ENCODE data around the gene HLA-C. TPM values are rescaled to one million over a fixed set of nuclear protein-coding genes. Genes with fewer than 3 reads are reported as not detected.

The HLA-C gene
- total RNA-seq, 3 donors from 2014 or later, result 206 to 546 (median 359) TPM

- TF ChIP-seq, protein P1, sequence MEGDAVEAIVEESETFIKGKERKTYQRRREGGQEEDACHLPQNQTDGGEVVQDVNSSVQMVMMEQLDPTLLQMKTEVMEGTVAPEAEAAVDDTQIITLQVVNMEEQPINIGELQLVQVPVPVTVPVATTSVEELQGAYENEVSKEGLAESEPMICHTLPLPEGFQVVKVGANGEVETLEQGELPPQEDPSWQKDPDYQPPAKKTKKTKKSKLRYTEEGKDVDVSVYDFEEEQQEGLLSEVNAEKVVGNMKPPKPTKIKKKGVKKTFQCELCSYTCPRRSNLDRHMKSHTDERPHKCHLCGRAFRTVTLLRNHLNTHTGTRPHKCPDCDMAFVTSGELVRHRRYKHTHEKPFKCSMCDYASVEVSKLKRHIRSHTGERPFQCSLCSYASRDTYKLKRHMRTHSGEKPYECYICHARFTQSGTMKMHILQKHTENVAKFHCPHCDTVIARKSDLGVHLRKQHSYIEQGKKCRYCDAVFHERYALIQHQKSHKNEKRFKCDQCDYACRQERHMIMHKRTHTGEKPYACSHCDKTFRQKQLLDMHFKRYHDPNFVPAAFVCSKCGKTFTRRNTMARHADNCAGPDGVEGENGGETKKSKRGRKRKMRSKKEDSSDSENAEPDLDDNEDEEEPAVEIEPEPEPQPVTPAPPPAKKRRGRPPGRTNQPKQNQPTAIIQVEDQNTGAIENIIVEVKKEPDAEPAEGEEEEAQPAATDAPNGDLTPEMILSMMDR (IDR thresholded peaks at IDR 0.05), result no peak
- TF ChIP-seq POLR2AphosphoS5 (IDR thresholded peaks at IDR 0.05), result peak in 1 of 3 donors; percentile 24
- no peaks in the 10 kb centered on the region for H3K9me3 ChIP-seq
- no peaks in the 10 kb centered on the region for H3K36me3 ChIP-seq
- peak overlapping the region in 1 of 2 donors; percentile 42 for H3K27ac ChIP-seq
- no peaks in the 10 kb centered on the region for H3K27me3 ChIP-seq
- H3K4me3 ChIP-seq, result peak overlapping the region; percentile 18 to 66 (median 45)
- no peaks in the 10 kb centered on the region for H3K4me1 ChIP-seq
- DNase-seq (ENCODE audit: low spot score in 2 of 2), result peak; percentile 53 to 76
- intact Hi-C loops (cut with DNase I; ENCODE audit: low total_unique reads), result no loop called here
Measured at GRCh38 chr6:31308050-31308844, 36.4 kb upstream of the HLA-C start.

DNA sequence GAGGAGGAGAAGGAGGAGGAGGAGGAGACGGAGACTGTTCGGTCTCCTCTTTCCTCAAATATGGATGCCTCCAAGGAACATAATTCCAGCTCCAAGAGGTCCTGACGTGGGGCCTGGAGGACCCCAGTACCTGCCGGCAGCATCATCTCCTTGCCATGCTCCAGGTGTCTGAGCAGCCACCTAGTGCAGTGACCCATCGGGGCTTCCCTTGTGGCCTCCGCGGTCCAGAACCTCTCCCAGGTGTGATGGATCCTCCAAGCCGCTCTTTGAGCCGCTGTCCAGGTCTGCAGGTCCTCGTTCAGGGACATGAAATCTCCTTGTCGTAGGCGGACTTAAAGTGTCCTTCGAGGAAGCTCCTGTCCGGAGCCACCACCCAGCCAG lies 35.8 kb upstream of the HLA-C start:
- Histone ChIP-seq H3K9me3 (no peaks in the 10 kb centered on the region), H3K27ac (no peak overlapping the region), H3K27me3 (no peaks in the 10 kb centered on the region), H3K36me3 (no peaks in the 10 kb centered on the region), H3K4me3 (peak overlapping the region in 2 of 3 donors; percentile 45 to 66), H3K4me1 (no peaks in the 10 kb centered on the region)
- TF ChIP-seq POLR2A (IDR thresholded peaks at IDR 0.05), result no peak
- intact Hi-C loops (cut with DNase I; ENCODE audit: low total_unique reads), result no loop called here
- no peak for DNase-seq (ENCODE audit: low spot score in 2 of 2)

- no peaks in the 10 kb centered on the region for H3K9me3 ChIP-seq
- H3K27me3 ChIP-seq, result no peaks in the 10 kb centered on the region
- DNase-seq (ENCODE audit: low spot score in 2 of 2), result no peak
- no peak overlapping the region for H3K27ac ChIP-seq
- no peak for TF ChIP-seq POLR2A (IDR thresholded peaks at IDR 0.05)
- TF ChIP-seq, protein P1 (IDR thresholded peaks at IDR 0.05), result no peak
- no peak for TF ChIP-seq POLR2AphosphoS5 (IDR thresholded peaks at IDR 0.05)
- no peak overlapping the region for H3K4me3 ChIP-seq
- H3K4me1 ChIP-seq, result no peaks in the 10 kb centered on the region
- no peaks in the 10 kb centered on the region for H3K36me3 ChIP-seq
- intact Hi-C loops (cut with DNase I; ENCODE audit: low total_unique reads), result no loop called here
Measured at GRCh38 chr6:31305703-31306219, 33.9 kb upstream of the HLA-C start.

- no peak overlapping the region for H3K27ac ChIP-seq
- no peaks in the 10 kb centered on the region for H3K4me1 ChIP-seq
- intact Hi-C loops (cut with DNase I; ENCODE audit: low total_unique reads), result no loop called here
- H3K4me3 ChIP-seq, result no peak overlapping the region
- no peaks in the 10 kb centered on the region for H3K36me3 ChIP-seq
- no peak for TF ChIP-seq POLR2AphosphoS5 (IDR thresholded peaks at IDR 0.05)
- no peak for TF ChIP-seq POLR2A (IDR thresholded peaks at IDR 0.05)
- TF ChIP-seq, protein P1 (IDR thresholded peaks at IDR 0.05), result no peak
- no peak for DNase-seq (ENCODE audit: low spot score in 2 of 2)
- no peaks in the 10 kb centered on the region for H3K9me3 ChIP-seq
- H3K27me3 ChIP-seq, result no peaks in the 10 kb centered on the region
Measured at GRCh38 chr6:31304683-31305082, 32.8 kb upstream of the HLA-C start.

DNA sequence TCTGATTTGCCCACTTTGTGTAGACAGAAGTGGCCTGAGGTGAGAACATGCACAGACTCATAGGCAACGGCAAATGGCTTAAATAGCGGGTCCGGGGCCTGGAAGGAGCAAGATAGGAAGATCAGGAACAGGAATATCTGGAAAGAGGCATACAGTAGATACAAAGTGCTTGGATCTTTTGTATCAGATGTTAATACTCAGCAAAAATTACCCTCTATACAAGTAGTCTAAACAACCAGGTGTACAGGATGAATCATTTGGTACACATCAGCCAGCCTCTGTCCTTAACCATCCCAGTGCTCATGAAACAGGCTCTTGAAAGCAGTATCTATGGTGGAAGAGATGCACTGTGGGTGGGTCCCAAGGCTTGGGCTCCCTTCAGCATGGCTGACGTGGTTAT lies 28.9 kb upstream of the HLA-C start:
- Histone ChIP-seq H3K4me3 (no peak overlapping the region), H3K4me1 (no peaks in the 10 kb centered on the region), H3K36me3 (no peaks in the 10 kb centered on the region), H3K27me3 (no peaks in the 10 kb centered on the region), H3K9me3 (peaks cover 0 to 8% of the 10 kb centered on the region in 2 donors), H3K27ac (no peak overlapping the region)
- intact Hi-C loops (cut with DNase I; ENCODE audit: low total_unique reads), result no loop called here
- DNase-seq (ENCODE audit: low spot score in 2 of 2), result no peak
- TF ChIP-seq POLR2A (IDR thresholded peaks at IDR 0.05) (no peak), POLR2AphosphoS5 (IDR thresholded peaks at IDR 0.05) (no peak)
- TF ChIP-seq, protein P1 (IDR thresholded peaks at IDR 0.05), result no peak

All from breast epithelium (tissue), 4 donors.